ENCODE results near the gene NAAA.
A peak's percentile ranks its signal among the peaks of the same experiment; 100 is the strongest.
"Not testable (repeated sequence)": the region's sequence is repeated elsewhere in the genome, so short reads cannot be mapped to it uniquely, and the experiment has no call there.

NAAA gene

GRCh38 chr4:75940692-75941253 is at the start of gene NAAA:
NAAA (minus strand) TSS chr4:75941013; CDS start chr4:75940949, 64 bp downstream.
- DNase-seq, result peak; percentile 57 to 62

GRCh38 chr4:75989846-75990528 is 49.2 kb upstream of the NAAA start:
- DNase-seq, result no peak

- no peak for DNase-seq
These were observed 44.3 kb upstream of the NAAA start for GRCh38 chr4:75985116-75985515.

- DNase-seq, result no peak
These were observed 39.8 kb upstream of the NAAA start for GRCh38 chr4:75980576-75980975.

GRCh38 chr4:75976177-75976576 is 35.4 kb upstream of the NAAA start:
- no peak for DNase-seq

- no peak for DNase-seq
These were observed 33.0 kb upstream of the NAAA start for GRCh38 chr4:75973766-75974165.

- DNase-seq, result no peak
These were observed 27.3 kb upstream of the NAAA start for GRCh38 chr4:75968084-75968483.

GRCh38 chr4:75963558-75963957 is 22.7 kb upstream of the NAAA start:
- DNase-seq, result no peak

- DNase-seq, result not testable (repeated sequence)
These were observed 21.3 kb upstream of the NAAA start for GRCh38 chr4:75962072-75962471.

- not testable (repeated sequence) for DNase-seq
These were observed 17.7 kb upstream of the NAAA start for GRCh38 chr4:75958546-75958945.

GRCh38 chr4:75954811-75955210 is 14.0 kb upstream of the NAAA start:
- DNase-seq, result not testable (repeated sequence)

GRCh38 chr4:75953509-75953908 is 12.7 kb upstream of the NAAA start:
- no peak for DNase-seq

GRCh38 chr4:75950213-75950815 is 9.5 kb upstream of the NAAA start:
- no peak for DNase-seq

- no peak for DNase-seq
These were observed 8.1 kb upstream of the NAAA start for GRCh38 chr4:75948822-75949444.

GRCh38 chr4:75939890-75940691 is 722 bp downstream of the NAAA start:
- peak; percentile 48 to 65 for DNase-seq

GRCh38 chr4:75935628-75936027 is 5.2 kb downstream of the NAAA start:
- no peak for DNase-seq

GRCh38 chr4:75930152-75930551 is 10.7 kb downstream of the NAAA start:
- no peak for DNase-seq

GRCh38 chr4:75924916-75925315 is 15.9 kb downstream of the NAAA start:
- not testable (repeated sequence) for DNase-seq

GRCh38 chr4:75924309-75924827 is 16.4 kb downstream of the NAAA start:
- no peak for DNase-seq

GRCh38 chr4:75922588-75922987 is 18.2 kb downstream of the NAAA start:
- no peak for DNase-seq

GRCh38 chr4:75921910-75922309 is 18.9 kb downstream of the NAAA start:
- DNase-seq, result no peak

GRCh38 chr4:75920327-75920726 is 20.5 kb downstream of the NAAA start:
- no peak for DNase-seq

GRCh38 chr4:75919920-75920319 is 20.9 kb downstream of the NAAA start:
- DNase-seq, result peak; percentile 33 to 41
